Kidney epithelial cell (primary cell): ENCODE data around the gene NOP56. TPM values are rescaled to one million over a fixed set of nuclear protein-coding genes. Genes with fewer than 3 reads are reported as not detected.

Experiments used
- DNase-seq: peaks from one replicate; pipeline ENCODE4 v3.0.0-alpha.2; 2010; ENCODE audit warnings: low read depth
- H3K27me3 ChIP-seq: 2 replicates; pipeline ENCODE4 v1.6.0; 2011; ENCODE audit warnings: low read length; ENCODE audit not compliant: control insufficient read depth, insufficient read depth
- H3K36me3 ChIP-seq: 2 replicates; pipeline ENCODE4 v1.5.1; 2011; ENCODE audit warnings: low read length; ENCODE audit not compliant: control insufficient read depth, insufficient read depth
- H3K4me3 ChIP-seq: 2 replicates; pipeline ENCODE4 v1.5.1; 2011; ENCODE audit warnings: low read depth, mild to moderate bottlenecking, control low read depth, low read length
- total RNA-seq: library from RNA; depleted of rRNA; stranded (reverse); fragments of >200 nt; gene quantifications from 2 replicates; pipeline ENCODE4 v1.2.3, GENCODE V29; 2015
- TF ChIP-seq, protein P1 (sequence below): IDR thresholded peaks from 2 replicates; pipeline ENCODE4 v1.5.1; 2011; ENCODE audit warnings: mild to moderate bottlenecking, moderate library complexity, low read length, control low read depth, inconsistent platforms; ENCODE audit not compliant: insufficient read depth, poor library complexity, severe bottlenecking

The NOP56 gene
- total RNA-seq, 1 donor from 2014 or later, result 141 TPM

GRCh38 chr20:2619337-2619736 is 33.1 kb upstream of the NOP56 start:
- Histone ChIP-seq H3K4me3 (no peak overlapping the region), H3K27me3 (no peaks in the 10 kb centered on the region), H3K36me3 (no peaks in the 10 kb centered on the region)
- DNase-seq, result no peak
- TF ChIP-seq, protein P1, sequence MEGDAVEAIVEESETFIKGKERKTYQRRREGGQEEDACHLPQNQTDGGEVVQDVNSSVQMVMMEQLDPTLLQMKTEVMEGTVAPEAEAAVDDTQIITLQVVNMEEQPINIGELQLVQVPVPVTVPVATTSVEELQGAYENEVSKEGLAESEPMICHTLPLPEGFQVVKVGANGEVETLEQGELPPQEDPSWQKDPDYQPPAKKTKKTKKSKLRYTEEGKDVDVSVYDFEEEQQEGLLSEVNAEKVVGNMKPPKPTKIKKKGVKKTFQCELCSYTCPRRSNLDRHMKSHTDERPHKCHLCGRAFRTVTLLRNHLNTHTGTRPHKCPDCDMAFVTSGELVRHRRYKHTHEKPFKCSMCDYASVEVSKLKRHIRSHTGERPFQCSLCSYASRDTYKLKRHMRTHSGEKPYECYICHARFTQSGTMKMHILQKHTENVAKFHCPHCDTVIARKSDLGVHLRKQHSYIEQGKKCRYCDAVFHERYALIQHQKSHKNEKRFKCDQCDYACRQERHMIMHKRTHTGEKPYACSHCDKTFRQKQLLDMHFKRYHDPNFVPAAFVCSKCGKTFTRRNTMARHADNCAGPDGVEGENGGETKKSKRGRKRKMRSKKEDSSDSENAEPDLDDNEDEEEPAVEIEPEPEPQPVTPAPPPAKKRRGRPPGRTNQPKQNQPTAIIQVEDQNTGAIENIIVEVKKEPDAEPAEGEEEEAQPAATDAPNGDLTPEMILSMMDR, result no peak

DNA sequence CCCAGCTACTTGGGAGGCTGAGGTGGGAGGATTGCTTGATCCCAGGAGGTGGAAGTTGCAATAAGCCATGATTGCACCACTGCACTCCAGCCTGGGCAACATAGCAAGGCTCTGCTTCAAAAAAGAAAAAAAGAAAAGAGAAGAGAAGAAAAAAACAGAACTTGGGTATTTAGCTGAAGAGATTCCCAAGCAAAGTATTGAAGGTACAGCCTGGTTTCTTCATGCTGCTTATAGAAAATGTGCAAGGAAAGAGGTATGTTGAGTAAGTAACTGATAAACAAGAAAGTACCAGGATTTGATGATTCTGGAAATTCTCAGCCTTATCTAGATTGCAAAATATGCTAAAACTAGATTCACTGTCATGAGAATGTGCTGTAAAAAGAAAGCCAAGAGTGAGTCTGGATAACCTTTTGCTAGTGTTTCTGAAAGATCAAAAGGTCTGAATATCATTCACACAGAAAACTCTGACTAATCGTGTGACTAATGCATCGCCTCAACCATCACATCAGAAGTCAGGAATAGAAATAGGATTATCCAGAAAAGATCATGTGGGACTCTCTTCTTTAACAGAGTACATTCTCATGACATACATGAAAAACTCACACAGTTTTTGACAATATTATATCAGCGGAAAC is 32.4 kb upstream of the NOP56 start:
- TF ChIP-seq, protein P1, result no peak
- no peaks in the 10 kb centered on the region for H3K36me3 ChIP-seq
- DNase-seq, result peak; percentile 12
- no peaks in the 10 kb centered on the region for H3K27me3 ChIP-seq
- no peak overlapping the region for H3K4me3 ChIP-seq

GRCh38 chr20:2624190-2624589 is 28.2 kb upstream of the NOP56 start:
- H3K4me3 ChIP-seq, result no peak overlapping the region
- H3K36me3 ChIP-seq, result no peaks in the 10 kb centered on the region
- no peak for DNase-seq
- TF ChIP-seq, protein P1, result no peak
- no peaks in the 10 kb centered on the region for H3K27me3 ChIP-seq

GRCh38 chr20:2625062-2625461 is 27.4 kb upstream of the NOP56 start:
- Histone ChIP-seq H3K4me3 (no peak overlapping the region), H3K27me3 (no peaks in the 10 kb centered on the region), H3K36me3 (no peaks in the 10 kb centered on the region)
- no peak for DNase-seq
- TF ChIP-seq, protein P1, result no peak

- Histone ChIP-seq H3K27me3 (no peaks in the 10 kb centered on the region), H3K4me3 (no peak overlapping the region), H3K36me3 (no peaks in the 10 kb centered on the region)
- TF ChIP-seq, protein P1, result no peak
- peak; percentile 49 for DNase-seq
Observed at GRCh38 chr20:2626853-2627541, 25.4 kb upstream of the NOP56 start.
